Thyroid gland (tissue), 4 donors: ENCODE measurements around the gene GUCY1A1.

ENCODE experiments used
- POLR2A ChIP-seq, 2 donors: fragments of 450-650 bp; IDR thresholded peaks; one replicate each; pipeline ENCODE4 v1.6.1; 2017; ENCODE audit warnings: antibody characterized with exemption in 2 of 2, mild to moderate bottlenecking in 2 of 2, moderate library complexity in 1 of 2
- TF ChIP-seq, protein P1 (sequence below), 6 experiments: fragments of 200-600 bp in 3 of 6; fragments of 450-650 bp in 3 of 6; sonication (generic) in 3 of 6; IDR thresholded peaks; one replicate each; pipeline ENCODE4 v1.5.1; 2016 to 2019; ENCODE audit warnings: antibody characterized with exemption in 6 of 6, mild to moderate bottlenecking in 2 of 6, inconsistent platforms in 1 of 6, moderate library complexity in 1 of 6

GRCh38 chr4:155638195-155638965 is 28.3 kb upstream of the GUCY1A1 start:
- TF ChIP-seq, protein P1, sequence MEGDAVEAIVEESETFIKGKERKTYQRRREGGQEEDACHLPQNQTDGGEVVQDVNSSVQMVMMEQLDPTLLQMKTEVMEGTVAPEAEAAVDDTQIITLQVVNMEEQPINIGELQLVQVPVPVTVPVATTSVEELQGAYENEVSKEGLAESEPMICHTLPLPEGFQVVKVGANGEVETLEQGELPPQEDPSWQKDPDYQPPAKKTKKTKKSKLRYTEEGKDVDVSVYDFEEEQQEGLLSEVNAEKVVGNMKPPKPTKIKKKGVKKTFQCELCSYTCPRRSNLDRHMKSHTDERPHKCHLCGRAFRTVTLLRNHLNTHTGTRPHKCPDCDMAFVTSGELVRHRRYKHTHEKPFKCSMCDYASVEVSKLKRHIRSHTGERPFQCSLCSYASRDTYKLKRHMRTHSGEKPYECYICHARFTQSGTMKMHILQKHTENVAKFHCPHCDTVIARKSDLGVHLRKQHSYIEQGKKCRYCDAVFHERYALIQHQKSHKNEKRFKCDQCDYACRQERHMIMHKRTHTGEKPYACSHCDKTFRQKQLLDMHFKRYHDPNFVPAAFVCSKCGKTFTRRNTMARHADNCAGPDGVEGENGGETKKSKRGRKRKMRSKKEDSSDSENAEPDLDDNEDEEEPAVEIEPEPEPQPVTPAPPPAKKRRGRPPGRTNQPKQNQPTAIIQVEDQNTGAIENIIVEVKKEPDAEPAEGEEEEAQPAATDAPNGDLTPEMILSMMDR (IDR thresholded peaks at IDR 0.05) = no peak
- TF ChIP-seq POLR2A (IDR thresholded peaks at IDR 0.05) = no peak
